Embryonic facial prominence (tissue), 1 donor: ENCODE results near the gene TIGD4.

Experiments used
- DNase-seq: peaks from one replicate; pipeline ENCODE4 v3.0.0-alpha.2; 2016; ENCODE audit errors: extremely low spot score

Gene TIGD4

GRCh38 chr4:152719801-152720556 is 59.6 kb downstream of the TIGD4 start:
- DNase-seq, result no peak
